ENCODE measurements around the gene MAP2K1.

GRCh38 chr15:66535056-66535455 is 148.3 kb downstream of the MAP2K1 start:
- TF ChIP-seq EZH2 (IDR thresholded peaks at IDR 0.05; ENCODE audit: borderline replicate concordance) (no peak), EZH2phosphoT487 (IDR thresholded peaks at IDR 0.05; ENCODE audit: low read depth, severe bottlenecking, unreplicated experiment) (no peak), CTCF (IDR thresholded peaks at IDR 0.05; ENCODE audit: poor library complexity) (no peak)

Data from hepatocyte (in vitro differentiated cells).